ENCODE data around the gene AHNAK2. TPM values are rescaled to one million over a fixed set of nuclear protein-coding genes. Genes with fewer than 3 reads are reported as not detected.

AHNAK2 gene
- total and polyA plus RNA-seq, 9 of the 15 experiments (the other 6 are each of a cell fraction or from before 2014, with no cell fraction given) = 0.04 to 0.09 (median 0.04) TPM; not detected in 6

DNA sequence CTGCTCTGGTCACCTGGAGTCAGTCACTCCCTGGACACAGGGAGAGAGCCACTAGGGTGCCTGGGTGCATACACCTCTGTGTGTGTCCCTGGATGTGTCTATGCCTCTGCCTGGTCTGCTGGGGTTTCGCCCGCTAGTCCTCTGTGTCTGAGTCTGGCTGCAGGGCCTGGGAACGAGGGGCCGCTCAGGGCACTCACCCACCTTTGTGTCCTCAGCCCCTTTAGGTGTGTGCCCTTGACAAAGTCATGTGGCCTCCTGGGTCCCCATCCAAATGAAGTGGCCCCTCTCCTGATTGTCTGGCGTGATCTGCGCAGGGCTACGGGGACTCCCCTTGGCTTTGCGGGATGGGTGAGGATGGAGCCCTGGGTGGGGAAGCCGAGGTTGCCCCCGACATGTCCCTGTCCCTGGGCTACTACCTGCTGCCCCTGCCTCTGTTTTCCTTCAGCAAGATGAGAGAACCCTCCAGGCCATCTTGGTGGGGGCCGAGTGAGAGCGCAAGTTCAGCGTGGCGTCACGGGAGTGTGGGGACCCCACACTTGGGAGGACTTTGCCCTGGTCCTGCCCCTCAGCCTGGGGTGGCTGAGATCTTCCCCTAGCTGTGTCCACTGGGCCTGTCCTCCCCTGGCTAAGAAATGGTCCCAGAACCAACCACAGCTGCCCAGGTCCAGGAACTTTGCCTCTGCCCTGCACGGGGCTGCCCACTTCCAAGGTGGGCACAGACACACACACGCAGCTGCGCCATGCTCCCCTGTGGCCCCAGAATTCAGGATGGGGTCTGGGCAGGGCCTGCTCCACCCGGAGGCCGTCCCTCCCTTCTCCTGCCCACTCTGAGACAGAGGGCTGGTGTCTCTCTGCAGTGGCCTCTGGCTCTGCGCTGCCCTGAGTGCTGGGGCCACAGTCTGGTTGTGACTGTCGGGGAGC is 2.7 kb upstream of the AHNAK2 start (continued):
- TF ChIP-seq CHCHD3 (CRISPR knock-in tag; IDR thresholded peaks at IDR 0.05) = no peak

DNA sequence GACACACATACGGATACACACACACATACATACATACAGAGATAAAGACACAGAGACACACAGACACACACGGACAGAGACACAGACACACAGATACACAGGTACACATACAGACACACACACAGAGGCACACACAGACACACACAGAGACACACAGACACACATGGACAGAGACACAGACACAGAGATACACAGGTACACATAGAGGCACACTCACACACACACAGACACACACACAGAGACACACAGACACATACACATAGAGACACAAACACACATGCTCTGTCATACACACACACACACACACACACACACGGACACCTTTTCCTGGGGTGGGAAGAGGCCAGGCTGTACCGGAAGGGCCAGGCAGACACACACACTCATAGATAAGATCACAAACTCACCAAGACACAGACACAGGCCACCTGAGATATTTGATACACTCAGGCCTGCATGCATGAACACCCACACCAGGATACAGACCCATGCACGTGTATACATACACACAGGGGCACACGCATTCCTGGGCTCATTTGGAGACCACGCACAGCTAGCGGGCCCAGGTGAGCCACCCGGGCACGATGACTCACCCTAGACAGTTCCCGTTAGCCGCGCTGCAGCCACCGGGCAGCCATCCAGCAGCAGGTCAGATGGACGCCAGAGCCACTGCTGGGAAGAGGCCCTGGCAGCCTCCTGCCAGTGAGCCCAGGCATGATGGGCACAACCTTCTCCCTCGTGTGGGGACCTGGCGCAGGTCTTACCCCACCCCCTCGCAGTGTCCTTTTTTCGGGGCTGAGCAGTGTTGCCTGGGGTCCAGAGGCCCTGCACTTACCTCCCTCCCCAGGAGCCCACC is 1.8 kb upstream of the AHNAK2 start:
- Histone ChIP-seq H3K27me3 (ENCODE audit: control insufficient read depth in 2 of 2, insufficient read depth in 2 of 2, low read length in 2 of 2) (no peaks in the 10 kb centered on the region), H3K9me3 (replicated peaks; ENCODE audit: control insufficient read depth, insufficient read depth, low read depth, low read length) (no peaks in the 10 kb centered on the region), H3K4me1 (replicated peaks in 1 of 2; ENCODE audit: control insufficient read depth in 2 of 2, insufficient read depth in 2 of 2, low read length in 2 of 2) (peaks cover 7 to 70% of the 10 kb centered on the region in 2 experiments; a peak in 4 of 5 replicates), H2AFZ (ENCODE audit: low read depth, low read length) (no peak overlapping the region; the same call in 1 of the 2 replicates), H4K20me1 (replicated peaks; ENCODE audit: control insufficient read depth, insufficient read depth, low read length) (0 out of 2 replicates have a peak, but pooled peaks cover 11% of the 10 kb centered on the region), H3K36me3 (ENCODE audit: control insufficient read depth, insufficient read depth, low read length) (no peaks in the 10 kb centered on the region), H3K4me2 (ENCODE audit: insufficient read depth, low read length) (no peak overlapping the region), H3K4me3 (no peak overlapping the region), H3K27ac (ENCODE audit: extremely low read depth, low read depth, low read length) (no peak overlapping the region; the same call in 2 of the 3 replicates), H3K79me2 (ENCODE audit: control insufficient read depth, insufficient read depth, low read length) (no peaks in the 10 kb centered on the region), H3K9me1 (ENCODE audit: control insufficient read depth, insufficient read depth, low read length) (no peaks in the 10 kb centered on the region), H3K9ac (ENCODE audit: insufficient read depth in 1 of 2, low read depth in 2 of 2, low read length in 2 of 2) (no peak overlapping the region)
- no peak for ATAC-seq
- POLR2A ChIA-PET = no interaction called here
- BruUV-seq (replicated peaks) = no TSS peak
- in situ Hi-C loops (cut with MboI) = no loop called here
- intact Hi-C loops (cut with micrococcal nuclease) = loop anchor here (5.0 kb wide), 1 partner anchor 37 kb away; no protein-coding TSS in a partner anchor
- WGBS (ENCODE audit: insufficient coverage, low coverage, missing lambda C conversion rate) = 29% methylated on average over 18 of the region's 19 CpGs
- no peak for DNase-seq (ENCODE audit: extremely low read depth in 1 of 4, low spot score in 3 of 4)
- FAIRE-seq = peak; percentile 67
- CTCF ChIA-PET (ENCODE audit: low intra/inter-chr PET ratio) = no interaction called here
- TF ChIP-seq ZEB2 (IDR thresholded peaks at IDR 0.05) = peak; percentile 58; the same call in 1 of the 2 replicates
- no peak for TF ChIP-seq GATA2 (CRISPR knock-in tag; IDR thresholded peaks at IDR 0.05)
- TF ChIP-seq LEF1 (IDR thresholded peaks at IDR 0.05) = no peak
- TF ChIP-seq ZFP30 (CRISPR knock-in tag; IDR thresholded peaks at IDR 0.05; ENCODE audit: borderline replicate concordance) = no peak
- TF ChIP-seq HDAC1 (IDR thresholded peaks at IDR 0.05) = peak in 1 of 2 experiments; percentile 36; a peak in 2 of 4 replicates
- TF ChIP-seq, protein P1, sequence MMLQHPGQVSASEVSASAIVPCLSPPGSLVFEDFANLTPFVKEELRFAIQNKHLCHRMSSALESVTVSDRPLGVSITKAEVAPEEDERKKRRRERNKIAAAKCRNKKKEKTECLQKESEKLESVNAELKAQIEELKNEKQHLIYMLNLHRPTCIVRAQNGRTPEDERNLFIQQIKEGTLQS (IDR thresholded peaks at IDR 0.05) = peak; percentile 74
- TF ChIP-seq, protein P1 (CRISPR knock-in tag; conservative IDR thresholded peaks at IDR 0.05) = no peak
- peak; percentile 36; the same call in 1 of the 2 replicates for TF ChIP-seq GABPA (tag; conservative IDR thresholded peaks at IDR 0.05; ENCODE audit: low read depth)
- TF ChIP-seq, protein P2, sequence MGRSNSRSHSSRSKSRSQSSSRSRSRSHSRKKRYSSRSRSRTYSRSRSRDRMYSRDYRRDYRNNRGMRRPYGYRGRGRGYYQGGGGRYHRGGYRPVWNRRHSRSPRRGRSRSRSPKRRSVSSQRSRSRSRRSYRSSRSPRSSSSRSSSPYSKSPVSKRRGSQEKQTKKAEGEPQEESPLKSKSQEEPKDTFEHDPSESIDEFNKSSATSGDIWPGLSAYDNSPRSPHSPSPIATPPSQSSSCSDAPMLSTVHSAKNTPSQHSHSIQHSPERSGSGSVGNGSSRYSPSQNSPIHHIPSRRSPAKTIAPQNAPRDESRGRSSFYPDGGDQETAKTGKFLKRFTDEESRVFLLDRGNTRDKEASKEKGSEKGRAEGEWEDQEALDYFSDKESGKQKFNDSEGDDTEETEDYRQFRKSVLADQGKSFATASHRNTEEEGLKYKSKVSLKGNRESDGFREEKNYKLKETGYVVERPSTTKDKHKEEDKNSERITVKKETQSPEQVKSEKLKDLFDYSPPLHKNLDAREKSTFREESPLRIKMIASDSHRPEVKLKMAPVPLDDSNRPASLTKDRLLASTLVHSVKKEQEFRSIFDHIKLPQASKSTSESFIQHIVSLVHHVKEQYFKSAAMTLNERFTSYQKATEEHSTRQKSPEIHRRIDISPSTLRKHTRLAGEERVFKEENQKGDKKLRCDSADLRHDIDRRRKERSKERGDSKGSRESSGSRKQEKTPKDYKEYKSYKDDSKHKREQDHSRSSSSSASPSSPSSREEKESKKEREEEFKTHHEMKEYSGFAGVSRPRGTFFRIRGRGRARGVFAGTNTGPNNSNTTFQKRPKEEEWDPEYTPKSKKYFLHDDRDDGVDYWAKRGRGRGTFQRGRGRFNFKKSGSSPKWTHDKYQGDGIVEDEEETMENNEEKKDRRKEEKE (IDR thresholded peaks at IDR 0.05; ENCODE audit: borderline replicate concordance in 1 of 2, control insufficient read depth in 1 of 2, low read depth in 2 of 2, low read length in 1 of 2) = 0 out of 4 replicates have a peak, but pooled peaks of 1 of the 2 experiments have one; percentile 51
- peak; percentile 67; the same call in 1 of the 2 replicates for TF ChIP-seq LARP7 (IDR thresholded peaks at IDR 0.05)
- 0 out of 2 replicates have a peak, but pooled peaks have one; percentile 14 for TF ChIP-seq SMARCA4 (IDR thresholded peaks at IDR 0.05)
- peak; percentile 51; the same call in 1 of the 2 replicates for TF ChIP-seq HLTF (IDR thresholded peaks at IDR 0.05)
- TF ChIP-seq BRD4 (IDR thresholded peaks at IDR 0.05) = no peak
- TF ChIP-seq ELF4 (CRISPR knock-in tag; IDR thresholded peaks at IDR 0.05) = no peak

All from K562 (cell line).